Measurements from ENCODE around the gene RASA3.

RASA3 gene

GRCh38 chr13:114124921-114125320, 7.5 kb downstream of the RASA3 start:
- Histone ChIP-seq H3K27me3 (no peaks in the 10 kb centered on the region), H3K9ac (no peak overlapping the region), H3K27ac (peak overlapping the region in 1 of 11 experiments; percentile 54; a peak in 1 of 22 replicates), H3K4me3 (no peak overlapping the region), H3K9me3 (replicated peaks in 1 of 11) (no peaks in the 10 kb centered on the region; a peak in 2 of 22 replicates), H3K36me3 (peaks cover 0 to 16% (median 0%) of the 10 kb centered on the region in 11 experiments; a peak in 3 of 22 replicates), H3K4me2 (peak overlapping the region; percentile 45 to 100 (median 62)), H4K20me1 (peaks cover 75 to 90% (median 82%) of the 10 kb centered on the region in 11 experiments), H3K4me1 (peaks cover 92 to 96% (median 94%) of the 10 kb centered on the region in 10 experiments)
- TF ChIP-seq Cebpa-rat (IDR thresholded peaks at IDR 0.05): no peak

GRCh38 chr13:114124431-114124830, 8.0 kb downstream of the RASA3 start:
- no peak for TF ChIP-seq Cebpa-rat (IDR thresholded peaks at IDR 0.05)
- peak overlapping the region; percentile 45 to 100 (median 62); a peak in 21 of 22 replicates for H3K4me2 ChIP-seq
- H3K4me3 ChIP-seq: no peak overlapping the region
- H3K27ac ChIP-seq: peak overlapping the region in 1 of 11 experiments; percentile 35; a peak in 1 of 22 replicates
- H4K20me1 ChIP-seq: peaks cover 73 to 92% (median 84%) of the 10 kb centered on the region in 11 experiments
- no peak overlapping the region for H3K9ac ChIP-seq
- no peaks in the 10 kb centered on the region; a peak in 2 of 22 replicates for H3K9me3 ChIP-seq (replicated peaks in 1 of 11)
- H3K27me3 ChIP-seq: no peaks in the 10 kb centered on the region
- H3K36me3 ChIP-seq: peaks cover 0 to 16% (median 0%) of the 10 kb centered on the region in 11 experiments; a peak in 3 of 22 replicates
- H3K4me1 ChIP-seq: peaks cover 88 to 96% (median 94%) of the 10 kb centered on the region in 10 experiments

GRCh38 chr13:114123876-114124275, 8.5 kb downstream of the RASA3 start:
- no peak overlapping the region for H3K4me3 ChIP-seq
- no peaks in the 10 kb centered on the region for H3K27me3 ChIP-seq
- H3K27ac ChIP-seq: peak overlapping the region in 1 of 11 experiments; percentile 35; a peak in 1 of 22 replicates
- H3K36me3 ChIP-seq: peaks cover 0 to 16% (median 0%) of the 10 kb centered on the region in 11 experiments; a peak in 3 of 22 replicates
- H4K20me1 ChIP-seq: peaks cover 76 to 98% (median 84%) of the 10 kb centered on the region in 11 experiments
- H3K9me3 ChIP-seq (replicated peaks in 1 of 11): no peaks in the 10 kb centered on the region; a peak in 2 of 22 replicates
- no peak for TF ChIP-seq Cebpa-rat (IDR thresholded peaks at IDR 0.05)
- H3K4me2 ChIP-seq: peak overlapping the region in 10 of 11 experiments; percentile 29 to 100 (median 62); a peak in 15 of 22 replicates
- peaks cover 89 to 96% (median 95%) of the 10 kb centered on the region in 10 experiments for H3K4me1 ChIP-seq
- H3K9ac ChIP-seq: no peak overlapping the region

GRCh38 chr13:114123448-114123847, 9.0 kb downstream of the RASA3 start:
- H3K36me3 ChIP-seq: peaks cover 0 to 16% (median 0%) of the 10 kb centered on the region in 11 experiments; a peak in 3 of 22 replicates
- peaks cover 89 to 96% (median 95%) of the 10 kb centered on the region in 10 experiments for H3K4me1 ChIP-seq
- no peaks in the 10 kb centered on the region for H3K27me3 ChIP-seq
- H4K20me1 ChIP-seq: peaks cover 77 to 98% (median 85%) of the 10 kb centered on the region in 11 experiments
- H3K4me2 ChIP-seq: peak overlapping the region; percentile 45 to 100 (median 64); a peak in 21 of 22 replicates
- H3K9me3 ChIP-seq (replicated peaks in 1 of 11): no peaks in the 10 kb centered on the region; a peak in 2 of 22 replicates
- no peak for TF ChIP-seq Cebpa-rat (IDR thresholded peaks at IDR 0.05)
- H3K9ac ChIP-seq: peak overlapping the region in 1 of 11 experiments; percentile 11; a peak in 2 of 22 replicates
- no peak overlapping the region for H3K4me3 ChIP-seq
- peak overlapping the region in 4 of 11 experiments; percentile 5 to 46 (median 16); a peak in 6 of 22 replicates for H3K27ac ChIP-seq

GRCh38 chr13:114122591-114123211, 9.7 kb downstream of the RASA3 start:
- peak overlapping the region; percentile 49 to 100 (median 64) for H3K4me2 ChIP-seq
- H3K27ac ChIP-seq: peak overlapping the region in 5 of 11 experiments; percentile 1 to 46 (median 17); a peak in 8 of 22 replicates

GRCh38 chr13:114122127-114122511, 10.3 kb downstream of the RASA3 start:
- peaks cover 73 to 98% (median 84%) of the 10 kb centered on the region in 11 experiments for H4K20me1 ChIP-seq
- H3K27ac ChIP-seq: peak overlapping the region in 3 of 11 experiments; percentile 17 to 46 (median 34); a peak in 3 of 22 replicates
- H3K4me1 ChIP-seq: peaks cover 86 to 92% (median 90%) of the 10 kb centered on the region in 10 experiments

More at GRCh38 chr13:114122591-114123211, 9.7 kb downstream of the RASA3 start:
- Histone ChIP-seq H4K20me1 (peaks cover 77 to 98% (median 85%) of the 10 kb centered on the region in 11 experiments), H3K36me3 (peaks cover 0 to 18% (median 3%) of the 10 kb centered on the region in 11 experiments; a peak in 4 of 22 replicates), H3K9ac (peak overlapping the region in 3 of 11 experiments; percentile 11 to 32 (median 23); a peak in 4 of 22 replicates), H3K9me3 (replicated peaks in 1 of 11) (no peaks in the 10 kb centered on the region; a peak in 2 of 22 replicates), H3K4me1 (peaks cover 89 to 96% (median 95%) of the 10 kb centered on the region in 10 experiments), H3K4me3 (no peak overlapping the region), H3K27me3 (no peaks in the 10 kb centered on the region)
- TF ChIP-seq Cebpa-rat (IDR thresholded peaks at IDR 0.05): no peak

GRCh38 chr13:114121496-114122126, 10.8 kb downstream of the RASA3 start:
- no peak for TF ChIP-seq Cebpa-rat (IDR thresholded peaks at IDR 0.05)
- H4K20me1 ChIP-seq: peaks cover 68 to 98% (median 79%) of the 10 kb centered on the region in 11 experiments
- H3K4me2 ChIP-seq: peak overlapping the region; percentile 49 to 100 (median 64)
- no peak overlapping the region for H3K4me3 ChIP-seq
- H3K27ac ChIP-seq: peak overlapping the region in 3 of 11 experiments; percentile 17 to 47 (median 46); a peak in 4 of 22 replicates
- peaks cover 80 to 89% (median 85%) of the 10 kb centered on the region in 10 experiments for H3K4me1 ChIP-seq
- H3K9ac ChIP-seq: peak overlapping the region in 4 of 11 experiments; percentile 10 to 49 (median 34); a peak in 5 of 22 replicates
- no peaks in the 10 kb centered on the region for H3K27me3 ChIP-seq
- H3K36me3 ChIP-seq: peaks cover 0 to 27% (median 6%) of the 10 kb centered on the region in 11 experiments; a peak in 6 of 22 replicates
- no peaks in the 10 kb centered on the region; a peak in 2 of 22 replicates for H3K9me3 ChIP-seq (replicated peaks in 1 of 11)

More at GRCh38 chr13:114122127-114122511, 10.3 kb downstream of the RASA3 start:
- Histone ChIP-seq H3K4me2 (peak overlapping the region; percentile 49 to 100 (median 64)), H3K9ac (peak overlapping the region in 2 of 11 experiments; percentile 7 to 23; a peak in 3 of 22 replicates), H3K9me3 (replicated peaks in 1 of 11) (no peaks in the 10 kb centered on the region; a peak in 2 of 22 replicates), H3K36me3 (peaks cover 0 to 23% (median 6%) of the 10 kb centered on the region in 11 experiments; a peak in 4 of 22 replicates), H3K27me3 (no peaks in the 10 kb centered on the region), H3K4me3 (no peak overlapping the region)
- no peak for TF ChIP-seq Cebpa-rat (IDR thresholded peaks at IDR 0.05)

- TF ChIP-seq Cebpa-rat (IDR thresholded peaks at IDR 0.05): no peak
- H3K27ac ChIP-seq: peak overlapping the region in 5 of 11 experiments; percentile 3 to 47 (median 17); a peak in 4 of 22 replicates
- no peaks in the 10 kb centered on the region for H3K27me3 ChIP-seq
- H3K36me3 ChIP-seq: peaks cover 0 to 27% (median 6%) of the 10 kb centered on the region in 11 experiments; a peak in 6 of 22 replicates
- no peaks in the 10 kb centered on the region; a peak in 2 of 22 replicates for H3K9me3 ChIP-seq (replicated peaks in 1 of 11)
- H3K4me3 ChIP-seq: no peak overlapping the region
- peak overlapping the region in 7 of 11 experiments; percentile 1 to 49 (median 10); a peak in 6 of 22 replicates for H3K9ac ChIP-seq
- peaks cover 68 to 96% (median 75%) of the 10 kb centered on the region in 11 experiments for H4K20me1 ChIP-seq
- peak overlapping the region; percentile 49 to 100 (median 64) for H3K4me2 ChIP-seq
- H3K4me1 ChIP-seq: peaks cover 78 to 89% (median 84%) of the 10 kb centered on the region in 10 experiments
These were observed 11.4 kb downstream of the RASA3 start for GRCh38 chr13:114121031-114121430.

Measured in BLaER1 treated with 17β-estradiol and CSF1 and Interleukin-3, amounts not matched to agents 10 nM and 100 nM (cell line).